Neural cell (in vitro differentiated cells): Measurements from ENCODE around the gene GINS2. TPM values are rescaled to one million over a fixed set of nuclear protein-coding genes. Genes with fewer than 3 reads are reported as not detected.

Source experiments
- H2AFZ ChIP-seq: fragments of 200-600, 300-800 bp; sonication (generic), shearing (Covaris generic); 2 replicates; pipeline ENCODE4 v1.6.0; 2014; ENCODE audit warnings: low read depth, mild to moderate bottlenecking, antibody characterized with exemption, low read length, moderate library complexity
- H3F3A ChIP-seq: fragments of 200-600 bp; shearing (Covaris generic); 2 replicates; pipeline ENCODE4 v1.6.1; 2016; ENCODE audit warnings: mild to moderate bottlenecking, moderate library complexity, mixed read lengths, antibody characterized with exemption, low read length; ENCODE audit not compliant: insufficient read depth, poor library complexity, severe bottlenecking
- H3K27ac ChIP-seq: fragments of 200-600, 300-800 bp; sonication (generic), shearing (Covaris generic); 2 replicates; pipeline ENCODE4 v1.5.1; 2014; ENCODE audit warnings: mild to moderate bottlenecking, low read length, moderate library complexity
- H3K27me3 ChIP-seq: fragments of 300-800, 200-600 bp; sonication (generic), shearing (Covaris generic); 2 replicates; pipeline ENCODE4 v1.6.0; 2014; ENCODE audit warnings: mild to moderate bottlenecking, low read depth, low read length, moderate library complexity; ENCODE audit not compliant: insufficient read depth
- H3K36me3 ChIP-seq: fragments of 300-800, 200-600 bp; sonication (generic), shearing (Covaris generic); 2 replicates; pipeline ENCODE4 v1.5.1; 2014; ENCODE audit warnings: mild to moderate bottlenecking, antibody characterized with exemption, low read length, moderate library complexity; ENCODE audit not compliant: insufficient read depth
- H3K4me2 ChIP-seq: fragments of 300-800, 200-600 bp; sonication (generic), shearing (Covaris generic); 2 replicates; pipeline ENCODE4 v1.6.0; 2014; ENCODE audit warnings: mild to moderate bottlenecking, low read length
- H3K4me3 ChIP-seq: fragments of 300-800, 200-600 bp; sonication (generic), shearing (Covaris generic); 2 replicates; pipeline ENCODE4 v1.5.1; 2014; ENCODE audit warnings: mild to moderate bottlenecking, low read length, moderate library complexity
- H3K79me2 ChIP-seq: fragments of 200-600 bp; shearing (Covaris generic); replicated peaks from 2 replicates; pipeline ENCODE4 v1.6.0; 2014; ENCODE audit warnings: mild to moderate bottlenecking, low read length, moderate library complexity; ENCODE audit not compliant: insufficient read depth
- H3K9ac ChIP-seq: fragments of 300-800, 200-600 bp; sonication (generic), shearing (Covaris generic); 2 replicates; pipeline ENCODE4 v1.6.1; 2016; ENCODE audit warnings: mild to moderate bottlenecking, low read length, mixed read lengths
- H3K9me2 ChIP-seq: fragments of 200-600 bp; shearing (Covaris generic); 2 replicates; pipeline ENCODE4 v1.6.1; 2016; ENCODE audit warnings: mild to moderate bottlenecking, low read length, mixed read lengths; ENCODE audit not compliant: insufficient read depth
- H3K9me3 ChIP-seq: fragments of 200-600, 300-800 bp; sonication (generic), shearing (Covaris generic); 2 replicates; pipeline ENCODE4 v1.6.1; 2016; ENCODE audit warnings: mild to moderate bottlenecking, mixed run types, low read length, moderate library complexity, mixed read lengths
- H4K20me1 ChIP-seq: fragments of 200-600 bp; shearing (Covaris generic); 2 replicates; pipeline ENCODE4 v1.6.1; 2016; ENCODE audit warnings: mild to moderate bottlenecking, mixed run types; ENCODE audit not compliant: insufficient read depth
- EP300 ChIP-seq: fragments of 450-650 bp; conservative IDR thresholded peaks from 2 replicates; pipeline ENCODE4 v1.6.1; 2014; ENCODE audit warnings: antibody characterized with exemption, mild to moderate bottlenecking, moderate library complexity; ENCODE audit not compliant: poor library complexity, severe bottlenecking
- EZH2 ChIP-seq: fragments of 200-600, 300-800 bp; shearing (Covaris generic), sonication (generic); IDR thresholded peaks from 2 replicates; pipeline ENCODE4 v1.6.1; 2014; ENCODE audit warnings: antibody characterized with exemption, low read length, borderline replicate concordance, mild to moderate bottlenecking; ENCODE audit not compliant: insufficient read depth, poor library complexity, severe bottlenecking
- MXI1 ChIP-seq: fragments of 450-650 bp; conservative IDR thresholded peaks from 2 replicates; pipeline ENCODE4 v1.6.1; 2014; ENCODE audit warnings: antibody characterized with exemption, mild to moderate bottlenecking; ENCODE audit not compliant: poor library complexity, severe bottlenecking
- POLR2AphosphoS5 ChIP-seq: IDR thresholded peaks from 2 replicates; pipeline ENCODE4 v1.6.1; 2012
- RAD21 ChIP-seq: fragments of 450-650 bp; conservative IDR thresholded peaks from 2 replicates; pipeline ENCODE4 v1.6.1; 2014; ENCODE audit warnings: antibody characterized with exemption, mild to moderate bottlenecking, moderate library complexity
- SMC3 ChIP-seq: fragments of 450-650 bp; conservative IDR thresholded peaks from 2 replicates; pipeline ENCODE4 v1.6.1; 2014; ENCODE audit warnings: antibody characterized with exemption, mild to moderate bottlenecking, moderate library complexity; ENCODE audit not compliant: poor library complexity
- TAF1 ChIP-seq: IDR thresholded peaks from 2 replicates; pipeline ENCODE4 v1.6.1; 2012; ENCODE audit warnings: low read depth
- polyA plus RNA-seq: library from polyadenylated mRNA; depleted of rRNA; stranded (reverse); fragments of >200 nt; gene quantifications from 2 replicates; pipeline ENCODE4 v1.2.3, GENCODE V29; 2014
- TF ChIP-seq, protein P1 (sequence below): fragments of 450-650 bp; IDR thresholded peaks from 2 replicates; pipeline ENCODE4 v1.5.1; 2014; ENCODE audit warnings: antibody characterized with exemption, mild to moderate bottlenecking, moderate library complexity; ENCODE audit not compliant: poor library complexity, severe bottlenecking
- TF ChIP-seq, protein P2 (sequence below): IDR thresholded peaks from 2 replicates; pipeline ENCODE4 v1.6.1; 2012; ENCODE audit warnings: borderline replicate concordance

Gene GINS2
- polyA plus RNA-seq, 1 donor from 2014 or later, result 9.2 TPM

DNA sequence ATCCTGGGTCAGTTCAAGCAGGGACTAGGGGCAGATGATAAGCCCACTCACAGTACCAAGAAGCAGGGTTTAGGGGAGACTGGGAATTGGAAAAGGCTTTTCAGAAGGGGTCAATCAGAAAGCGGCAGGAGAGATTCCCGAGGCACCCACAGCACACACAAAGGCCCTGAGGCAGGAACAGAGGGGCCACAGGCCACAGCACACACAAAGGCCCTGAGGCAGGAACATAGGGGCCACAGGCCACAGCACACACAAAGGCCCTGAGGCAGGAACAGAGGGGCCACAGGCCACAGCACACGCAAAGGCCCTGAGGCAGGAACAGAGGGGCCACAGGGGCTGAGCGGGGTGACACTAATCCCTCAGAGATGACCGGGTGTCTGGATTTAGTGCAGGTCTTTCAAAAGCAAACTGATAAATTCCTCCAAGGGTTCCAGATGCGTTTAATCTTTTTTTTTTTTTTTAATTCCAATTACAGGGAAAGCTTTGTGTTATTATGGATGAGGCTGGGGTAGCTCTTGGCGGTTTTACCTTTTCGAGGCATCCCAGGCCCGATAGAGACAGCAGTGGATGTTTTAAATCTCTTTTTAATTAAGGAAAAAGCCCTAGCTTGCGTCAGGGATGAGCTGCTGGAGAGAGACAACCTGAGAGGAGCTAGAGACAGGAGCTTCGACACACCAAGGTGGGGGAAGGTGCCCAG is 31.0 kb upstream of the GINS2 start:
- Histone ChIP-seq H3K27ac (no peak overlapping the region), H3K4me3 (no peak overlapping the region), H3K4me2 (no peak overlapping the region), H3K36me3 (no peaks in the 10 kb centered on the region), H4K20me1 (no peaks in the 10 kb centered on the region), H3K9me2 (no peaks in the 10 kb centered on the region), H3K9ac (no peak overlapping the region), H2AFZ (no peak overlapping the region), H3F3A (no peaks in the 10 kb centered on the region), H3K27me3 (no peaks in the 10 kb centered on the region), H3K9me3 (no peaks in the 10 kb centered on the region), H3K79me2 (no peaks in the 10 kb centered on the region)
- TF ChIP-seq RAD21 (no peak), EP300 (no peak), POLR2AphosphoS5 (no peak), EZH2 (no peak), SMC3 (no peak), TAF1 (no peak), MXI1 (no peak)
- TF ChIP-seq, protein P1, sequence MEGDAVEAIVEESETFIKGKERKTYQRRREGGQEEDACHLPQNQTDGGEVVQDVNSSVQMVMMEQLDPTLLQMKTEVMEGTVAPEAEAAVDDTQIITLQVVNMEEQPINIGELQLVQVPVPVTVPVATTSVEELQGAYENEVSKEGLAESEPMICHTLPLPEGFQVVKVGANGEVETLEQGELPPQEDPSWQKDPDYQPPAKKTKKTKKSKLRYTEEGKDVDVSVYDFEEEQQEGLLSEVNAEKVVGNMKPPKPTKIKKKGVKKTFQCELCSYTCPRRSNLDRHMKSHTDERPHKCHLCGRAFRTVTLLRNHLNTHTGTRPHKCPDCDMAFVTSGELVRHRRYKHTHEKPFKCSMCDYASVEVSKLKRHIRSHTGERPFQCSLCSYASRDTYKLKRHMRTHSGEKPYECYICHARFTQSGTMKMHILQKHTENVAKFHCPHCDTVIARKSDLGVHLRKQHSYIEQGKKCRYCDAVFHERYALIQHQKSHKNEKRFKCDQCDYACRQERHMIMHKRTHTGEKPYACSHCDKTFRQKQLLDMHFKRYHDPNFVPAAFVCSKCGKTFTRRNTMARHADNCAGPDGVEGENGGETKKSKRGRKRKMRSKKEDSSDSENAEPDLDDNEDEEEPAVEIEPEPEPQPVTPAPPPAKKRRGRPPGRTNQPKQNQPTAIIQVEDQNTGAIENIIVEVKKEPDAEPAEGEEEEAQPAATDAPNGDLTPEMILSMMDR, result no peak
- TF ChIP-seq, protein P2, sequence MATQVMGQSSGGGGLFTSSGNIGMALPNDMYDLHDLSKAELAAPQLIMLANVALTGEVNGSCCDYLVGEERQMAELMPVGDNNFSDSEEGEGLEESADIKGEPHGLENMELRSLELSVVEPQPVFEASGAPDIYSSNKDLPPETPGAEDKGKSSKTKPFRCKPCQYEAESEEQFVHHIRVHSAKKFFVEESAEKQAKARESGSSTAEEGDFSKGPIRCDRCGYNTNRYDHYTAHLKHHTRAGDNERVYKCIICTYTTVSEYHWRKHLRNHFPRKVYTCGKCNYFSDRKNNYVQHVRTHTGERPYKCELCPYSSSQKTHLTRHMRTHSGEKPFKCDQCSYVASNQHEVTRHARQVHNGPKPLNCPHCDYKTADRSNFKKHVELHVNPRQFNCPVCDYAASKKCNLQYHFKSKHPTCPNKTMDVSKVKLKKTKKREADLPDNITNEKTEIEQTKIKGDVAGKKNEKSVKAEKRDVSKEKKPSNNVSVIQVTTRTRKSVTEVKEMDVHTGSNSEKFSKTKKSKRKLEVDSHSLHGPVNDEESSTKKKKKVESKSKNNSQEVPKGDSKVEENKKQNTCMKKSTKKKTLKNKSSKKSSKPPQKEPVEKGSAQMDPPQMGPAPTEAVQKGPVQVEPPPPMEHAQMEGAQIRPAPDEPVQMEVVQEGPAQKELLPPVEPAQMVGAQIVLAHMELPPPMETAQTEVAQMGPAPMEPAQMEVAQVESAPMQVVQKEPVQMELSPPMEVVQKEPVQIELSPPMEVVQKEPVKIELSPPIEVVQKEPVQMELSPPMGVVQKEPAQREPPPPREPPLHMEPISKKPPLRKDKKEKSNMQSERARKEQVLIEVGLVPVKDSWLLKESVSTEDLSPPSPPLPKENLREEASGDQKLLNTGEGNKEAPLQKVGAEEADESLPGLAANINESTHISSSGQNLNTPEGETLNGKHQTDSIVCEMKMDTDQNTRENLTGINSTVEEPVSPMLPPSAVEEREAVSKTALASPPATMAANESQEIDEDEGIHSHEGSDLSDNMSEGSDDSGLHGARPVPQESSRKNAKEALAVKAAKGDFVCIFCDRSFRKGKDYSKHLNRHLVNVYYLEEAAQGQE, result no peak

DNA sequence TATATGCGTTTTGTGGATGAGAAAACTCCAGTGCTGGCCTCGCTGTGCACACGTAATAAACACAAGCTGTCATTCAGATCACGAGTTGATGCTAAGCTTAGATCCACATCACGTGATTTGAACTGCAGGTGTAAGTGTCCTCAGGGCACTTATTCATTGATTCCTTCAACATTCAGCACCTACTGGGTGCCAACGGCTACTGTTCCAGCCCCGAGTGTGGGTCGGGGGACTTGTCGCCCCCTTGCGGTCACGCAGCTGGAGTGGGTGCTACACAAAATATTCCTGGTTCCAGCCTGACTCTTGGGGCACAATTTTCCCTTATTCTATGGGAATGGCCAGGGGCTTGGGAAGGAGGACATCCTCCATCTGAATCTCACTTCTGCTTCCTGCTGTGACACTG is 29.9 kb upstream of the GINS2 start:
- no peaks in the 10 kb centered on the region for H3F3A ChIP-seq
- H3K79me2 ChIP-seq, result no peaks in the 10 kb centered on the region
- H3K4me2 ChIP-seq, result no peak overlapping the region
- no peaks in the 10 kb centered on the region for H4K20me1 ChIP-seq
- no peaks in the 10 kb centered on the region for H3K9me3 ChIP-seq
- no peaks in the 10 kb centered on the region for H3K9me2 ChIP-seq
- H3K4me3 ChIP-seq, result no peak overlapping the region
- H2AFZ ChIP-seq, result no peak overlapping the region
- TF ChIP-seq EZH2, result no peak
- no peak for TF ChIP-seq TAF1
- peak; percentile 48 for TF ChIP-seq SMC3
- TF ChIP-seq, protein P1, result peak; percentile 58
- no peak for TF ChIP-seq RAD21
- no peak for TF ChIP-seq POLR2AphosphoS5
- TF ChIP-seq EP300, result no peak
- H3K27me3 ChIP-seq, result no peaks in the 10 kb centered on the region
- H3K27ac ChIP-seq, result no peak overlapping the region
- H3K36me3 ChIP-seq, result no peaks in the 10 kb centered on the region
- H3K9ac ChIP-seq, result no peak overlapping the region
